PC-9 (cell line): ENCODE results near the gene ICA1.

Experiments
- EZH2 ChIP-seq: fragments of 200-600 bp; sonication (generic); IDR thresholded peaks from 2 replicates; pipeline ENCODE4 v1.8.0; 2017; ENCODE audit warnings: antibody characterized with exemption, low read depth
- TF ChIP-seq, protein P1 (sequence below): fragments of 200-600 bp; sonication (generic); conservative IDR thresholded peaks from 2 replicates; pipeline ENCODE4 v1.6.1; 2017; ENCODE audit warnings: mixed run types, antibody characterized with exemption, mild to moderate bottlenecking, moderate library complexity

DNA sequence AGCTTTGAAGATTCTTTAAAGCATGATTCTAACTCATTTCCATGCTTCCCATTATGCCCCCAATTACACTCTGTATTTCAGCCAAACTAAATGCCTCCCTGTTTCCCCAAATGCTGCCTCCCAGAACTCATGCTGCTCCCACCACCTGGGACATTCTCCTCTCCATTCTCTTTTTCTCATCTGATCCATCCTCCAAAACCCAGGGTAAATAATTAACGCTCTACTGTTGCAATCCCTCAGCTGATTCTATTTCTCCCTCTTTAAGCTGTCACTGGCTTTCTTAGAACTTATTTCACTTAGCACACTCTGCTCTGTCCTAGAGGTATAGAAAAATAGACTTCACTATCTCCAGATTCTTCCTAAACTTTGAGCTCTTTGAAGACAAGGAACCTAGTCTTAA is 104.7 kb downstream of the ICA1 start:
- TF ChIP-seq, protein P1, sequence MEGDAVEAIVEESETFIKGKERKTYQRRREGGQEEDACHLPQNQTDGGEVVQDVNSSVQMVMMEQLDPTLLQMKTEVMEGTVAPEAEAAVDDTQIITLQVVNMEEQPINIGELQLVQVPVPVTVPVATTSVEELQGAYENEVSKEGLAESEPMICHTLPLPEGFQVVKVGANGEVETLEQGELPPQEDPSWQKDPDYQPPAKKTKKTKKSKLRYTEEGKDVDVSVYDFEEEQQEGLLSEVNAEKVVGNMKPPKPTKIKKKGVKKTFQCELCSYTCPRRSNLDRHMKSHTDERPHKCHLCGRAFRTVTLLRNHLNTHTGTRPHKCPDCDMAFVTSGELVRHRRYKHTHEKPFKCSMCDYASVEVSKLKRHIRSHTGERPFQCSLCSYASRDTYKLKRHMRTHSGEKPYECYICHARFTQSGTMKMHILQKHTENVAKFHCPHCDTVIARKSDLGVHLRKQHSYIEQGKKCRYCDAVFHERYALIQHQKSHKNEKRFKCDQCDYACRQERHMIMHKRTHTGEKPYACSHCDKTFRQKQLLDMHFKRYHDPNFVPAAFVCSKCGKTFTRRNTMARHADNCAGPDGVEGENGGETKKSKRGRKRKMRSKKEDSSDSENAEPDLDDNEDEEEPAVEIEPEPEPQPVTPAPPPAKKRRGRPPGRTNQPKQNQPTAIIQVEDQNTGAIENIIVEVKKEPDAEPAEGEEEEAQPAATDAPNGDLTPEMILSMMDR: no peak
- TF ChIP-seq EZH2: no peak
